Pons (tissue), 1 donor: Measurements from ENCODE around the gene CNTN4.

Experiments
- DNase-seq: peaks from one replicate; pipeline ENCODE4 v3.0.0-alpha.2; 2016; ENCODE audit warnings: low spot score

The CNTN4 gene

DNA sequence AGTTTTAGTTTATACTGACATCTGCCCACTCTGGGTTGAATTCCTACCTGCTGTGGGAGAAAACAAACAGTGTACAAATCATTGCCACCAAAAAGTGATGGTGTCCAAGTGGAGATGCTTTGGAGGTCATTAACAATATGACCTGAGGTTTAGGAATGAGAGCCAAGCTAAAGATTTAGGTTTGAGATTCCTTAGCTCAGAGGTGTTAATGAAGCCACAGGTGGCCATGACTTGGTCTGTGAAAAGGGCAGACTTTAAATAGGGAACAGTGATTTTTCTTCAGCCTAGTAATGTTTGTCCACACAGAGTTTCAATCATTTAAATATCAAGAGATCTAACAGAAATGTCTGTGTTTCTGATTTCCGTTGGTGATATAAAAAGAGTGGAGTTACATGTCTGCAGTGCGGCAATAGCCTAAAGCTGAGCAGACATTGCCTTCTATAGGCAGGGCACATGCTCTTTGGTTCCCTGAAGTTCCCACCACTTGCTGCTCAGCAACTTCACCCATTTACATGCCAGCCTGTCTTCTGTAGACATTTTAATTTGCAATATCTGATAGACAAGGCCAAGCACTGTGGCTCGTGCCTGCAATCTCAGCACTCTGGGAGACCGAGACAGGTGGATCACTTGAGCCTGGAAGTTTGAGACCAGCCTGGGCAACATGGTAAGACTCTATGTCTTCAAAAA is 588.3 kb downstream of the CNTN4 start:
- DNase-seq: no peak

DNA sequence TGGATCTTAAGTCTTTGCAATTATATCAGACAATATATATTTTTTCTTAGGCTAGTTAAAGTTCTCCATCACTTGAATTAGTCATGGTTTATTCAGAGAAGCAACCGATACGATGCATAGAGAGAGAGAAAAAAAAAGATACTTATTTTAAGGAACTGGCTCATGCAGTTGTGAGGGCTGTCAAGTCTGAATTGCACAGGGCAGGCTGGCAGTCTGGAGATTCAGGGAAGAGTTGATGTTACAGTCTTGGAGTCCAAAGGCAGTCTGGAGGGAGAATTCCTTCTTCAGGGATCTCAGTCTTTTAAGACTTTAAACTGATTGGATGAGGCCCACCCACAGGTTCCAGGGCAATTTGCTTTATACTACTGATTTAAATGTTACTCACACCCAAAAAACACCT is 598.9 kb downstream of the CNTN4 start:
- DNase-seq: no peak

DNA sequence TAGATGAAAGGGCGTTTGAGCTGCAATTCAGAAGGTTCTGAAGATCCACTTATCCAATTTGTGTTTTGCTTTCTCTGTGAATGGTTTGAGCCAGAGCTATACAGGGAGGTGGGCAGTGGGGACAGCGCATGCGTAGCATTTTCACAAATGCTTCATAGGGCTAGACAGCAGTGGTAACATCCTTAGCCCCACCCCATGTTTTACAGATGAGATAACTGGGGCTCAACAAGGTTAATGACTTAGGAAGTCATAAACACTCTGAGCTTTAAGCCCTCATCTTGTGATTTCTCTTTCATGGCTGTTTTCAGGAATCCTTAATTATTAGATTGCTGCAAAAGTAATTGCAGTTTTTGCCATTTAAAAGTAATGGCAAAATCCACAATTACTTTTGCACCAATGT is 602.8 kb downstream of the CNTN4 start:
- DNase-seq: no peak

DNA sequence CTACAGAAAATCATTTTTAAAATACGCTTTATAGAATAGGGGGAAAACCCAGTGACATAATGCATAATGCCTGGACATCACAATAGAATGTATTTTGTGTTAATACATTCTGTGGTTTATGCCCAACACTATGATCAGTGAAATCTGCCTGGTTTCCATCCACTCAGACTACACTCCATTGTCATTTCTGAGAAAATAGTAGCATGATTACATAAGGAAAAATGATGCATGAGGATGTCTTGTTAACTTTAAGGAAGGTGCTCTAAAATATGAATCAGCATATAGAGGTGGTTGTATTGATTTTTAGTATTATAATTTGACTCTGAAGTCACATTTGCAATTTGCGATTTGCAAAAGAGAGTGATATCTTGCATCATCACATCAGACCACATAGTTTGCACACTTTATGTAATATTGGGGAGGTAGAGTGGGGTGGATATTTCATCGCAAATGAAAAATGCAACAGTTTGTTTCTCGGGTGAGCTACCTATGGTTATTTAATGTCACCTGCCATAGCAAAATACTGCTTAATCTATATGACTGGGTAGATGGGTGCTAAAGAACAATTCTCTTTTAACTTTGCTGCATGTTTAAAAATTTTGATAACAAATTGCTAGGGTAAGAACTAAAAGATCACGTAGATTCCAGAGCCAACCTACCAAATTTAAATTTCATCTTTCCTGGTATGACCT is 607.6 kb downstream of the CNTN4 start:
- DNase-seq: no peak

DNA sequence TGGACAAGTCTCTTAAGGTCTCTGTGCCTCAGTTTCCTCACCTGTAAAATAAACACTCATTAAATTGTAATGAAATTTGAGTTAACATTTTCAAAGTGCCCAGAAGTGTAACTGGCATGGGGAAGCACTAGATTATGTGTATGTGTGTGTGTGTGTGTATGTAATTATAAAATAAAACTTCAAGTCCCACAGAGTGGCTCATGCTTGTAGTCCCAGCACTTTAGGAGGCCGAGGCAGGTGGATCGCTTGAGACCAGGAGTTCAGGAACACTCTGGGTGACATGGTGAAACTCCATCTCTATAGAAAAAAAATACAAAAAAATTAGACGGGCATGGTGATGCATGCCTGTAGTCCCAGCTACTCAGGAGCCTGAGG is 608.2 kb downstream of the CNTN4 start:
- DNase-seq: no peak

DNA sequence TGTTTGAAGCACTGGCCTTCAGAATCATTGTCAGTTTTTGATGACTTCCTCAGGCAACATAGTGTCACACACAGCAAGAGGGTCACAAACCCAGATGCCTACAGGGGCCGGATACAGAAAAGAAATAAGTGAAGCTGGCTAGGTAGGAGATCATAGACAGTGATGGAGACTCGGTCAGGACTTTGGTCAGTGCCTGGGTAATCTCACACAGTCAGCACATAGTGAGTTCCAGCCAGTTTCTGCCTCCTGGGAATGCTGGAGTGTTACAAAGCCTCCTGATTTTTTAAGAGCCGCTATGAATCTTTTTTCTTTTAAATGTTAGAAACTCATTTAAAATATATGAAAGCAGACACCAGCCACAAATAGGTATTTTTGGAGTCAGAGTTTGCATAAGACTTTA is 612.4 kb downstream of the CNTN4 start:
- DNase-seq: no peak

DNA sequence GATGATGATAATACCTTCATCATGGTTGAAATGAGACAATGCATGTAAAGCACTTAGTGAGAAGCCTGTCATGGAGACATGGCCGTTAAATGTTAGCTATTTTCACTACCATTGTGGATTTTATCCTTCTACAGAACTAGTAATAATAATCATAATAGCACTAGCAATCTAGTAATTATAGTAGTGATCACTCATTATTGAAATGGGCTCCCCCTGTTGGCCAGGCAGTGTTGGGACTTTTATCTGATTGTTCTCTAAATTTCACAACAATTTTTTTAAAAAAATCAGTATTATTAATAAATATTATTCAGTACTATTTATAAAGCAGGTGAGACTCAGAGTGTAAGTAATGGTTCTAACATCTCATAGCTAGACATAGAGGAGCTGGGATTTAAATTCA is 615.3 kb downstream of the CNTN4 start:
- no peak for DNase-seq

DNA sequence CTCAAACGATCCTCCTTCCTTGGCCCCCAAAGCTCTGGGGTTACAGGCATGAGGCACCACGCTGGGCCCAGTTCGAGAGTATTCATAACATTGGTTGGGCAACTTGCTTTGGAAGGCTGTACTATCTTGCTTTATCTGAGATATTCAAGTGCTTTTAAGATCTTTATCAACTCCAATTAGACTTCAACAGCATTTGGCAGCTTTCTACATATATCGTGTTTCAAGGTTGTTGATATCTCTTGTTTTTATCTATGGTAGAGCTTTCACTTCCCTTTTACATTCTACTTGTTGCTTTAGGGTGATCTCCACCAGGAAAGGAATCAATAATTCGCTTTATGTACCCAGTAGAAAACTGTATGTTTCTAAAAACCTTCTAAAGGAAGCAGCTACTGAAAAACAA is 616.2 kb downstream of the CNTN4 start:
- no peak for DNase-seq

DNA sequence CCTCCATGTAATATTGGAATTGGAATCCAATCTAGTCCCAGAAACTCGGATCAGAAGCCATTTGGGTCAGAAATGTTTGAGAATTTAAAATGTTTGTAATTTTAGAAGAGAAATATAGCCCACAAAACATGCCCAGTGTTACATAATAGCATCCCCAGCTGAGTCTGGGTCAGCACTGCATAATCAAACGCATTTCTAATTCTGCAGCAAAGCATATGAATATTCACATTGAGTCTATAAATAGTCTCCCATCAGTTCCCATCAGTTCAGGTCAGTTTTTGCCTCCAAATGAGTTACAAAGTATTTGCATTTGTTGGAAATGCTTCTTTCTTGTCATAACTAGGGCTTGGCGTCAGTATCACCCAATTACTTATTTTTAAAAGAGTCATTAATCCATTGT is 628.4 kb downstream of the CNTN4 start:
- DNase-seq: no peak

DNA sequence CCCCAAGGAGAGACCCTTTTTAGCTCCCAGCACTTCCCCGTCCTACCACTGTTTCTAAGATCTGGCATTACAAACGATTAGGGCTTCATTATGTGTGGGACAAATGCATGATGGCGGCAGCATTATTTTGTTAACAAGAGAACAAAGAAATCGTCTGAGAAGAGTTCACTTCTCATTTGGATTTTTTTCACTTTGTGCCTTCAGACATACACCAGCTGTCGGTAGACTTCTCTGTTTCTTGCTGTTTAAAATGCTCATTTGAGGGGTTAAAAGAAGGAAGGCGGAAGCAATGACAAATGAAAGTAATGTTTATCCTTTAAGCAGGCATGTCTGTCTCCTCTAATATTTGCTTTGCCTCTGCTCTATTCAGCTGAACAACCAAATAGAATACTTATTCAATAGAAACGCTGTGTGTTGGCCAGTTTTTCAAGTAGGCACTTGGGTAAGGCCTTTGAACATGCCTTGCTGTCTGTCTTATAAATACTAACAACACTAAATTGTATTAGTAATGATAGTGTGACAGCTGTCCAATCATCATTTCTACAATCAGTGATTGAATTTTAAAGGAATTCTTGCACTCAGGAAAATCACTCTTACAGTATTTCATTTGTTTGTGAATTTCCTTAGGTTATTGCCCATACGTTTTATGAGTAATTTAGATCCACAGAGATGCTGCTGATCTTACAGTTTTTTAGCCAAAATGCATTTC is 629.1 kb downstream of the CNTN4 start:
- DNase-seq: no peak

DNA sequence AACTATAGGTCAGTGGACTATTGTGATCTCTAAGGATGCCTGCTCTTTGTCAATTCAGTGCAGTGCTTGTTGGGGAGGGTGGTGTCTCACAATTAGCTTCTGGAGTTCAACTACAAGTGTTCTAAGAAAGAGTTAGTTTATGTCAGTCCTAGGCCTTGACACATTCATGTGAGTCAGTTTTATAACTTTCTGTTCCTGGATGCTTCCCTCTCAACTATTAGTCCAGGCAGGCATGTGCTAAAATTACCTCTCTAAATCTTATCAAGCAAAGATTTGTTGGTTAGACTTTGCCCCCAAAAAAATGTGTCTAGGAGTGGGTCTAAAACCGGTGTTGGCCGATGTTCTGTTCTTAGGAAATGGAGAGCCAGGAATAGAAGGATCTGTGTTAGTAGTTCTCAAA is 633.2 kb downstream of the CNTN4 start:
- no peak for DNase-seq

DNA sequence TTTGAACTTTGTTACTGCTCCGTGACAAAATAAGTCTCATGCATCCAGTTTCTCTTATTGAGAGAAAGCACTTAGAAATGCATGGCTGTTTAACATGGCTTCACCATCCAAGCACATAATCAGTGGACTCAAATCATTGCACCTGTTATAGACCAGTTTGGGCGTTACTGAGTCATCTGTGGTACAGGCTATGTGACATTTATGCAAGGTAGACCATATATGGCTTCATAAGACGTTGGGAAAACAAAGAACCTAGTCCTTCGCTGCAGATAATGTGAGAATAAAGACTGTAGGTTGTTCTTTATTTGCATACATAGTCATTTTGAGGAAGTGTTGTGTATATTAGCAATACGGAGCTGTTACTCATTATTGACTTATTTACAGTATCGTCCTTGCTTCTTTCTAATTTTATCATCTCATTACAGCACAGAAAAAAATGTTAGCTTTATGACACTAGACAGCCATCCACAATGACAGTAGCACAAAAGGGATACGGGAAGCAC is 636.8 kb downstream of the CNTN4 start:
- no peak for DNase-seq

DNA sequence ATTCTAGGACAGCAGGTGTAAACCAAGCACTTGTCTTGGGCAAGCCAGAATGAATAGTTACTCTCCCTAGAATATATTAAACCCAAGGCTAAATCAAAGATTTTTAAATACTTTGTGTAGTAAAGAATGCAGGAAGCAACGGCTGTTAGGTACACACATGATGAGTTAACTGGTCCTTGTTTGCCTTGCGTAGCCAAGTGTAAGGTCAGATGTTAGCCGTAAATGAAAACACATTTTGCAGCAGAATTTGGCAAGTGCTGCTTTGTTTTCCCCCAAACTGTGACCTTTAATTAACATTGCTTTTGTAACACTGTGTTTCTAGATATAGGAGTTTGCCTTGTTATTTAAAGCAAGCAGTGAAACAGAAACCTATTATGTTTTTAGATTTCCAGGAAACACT is 642.9 kb downstream of the CNTN4 start:
- DNase-seq: no peak

DNA sequence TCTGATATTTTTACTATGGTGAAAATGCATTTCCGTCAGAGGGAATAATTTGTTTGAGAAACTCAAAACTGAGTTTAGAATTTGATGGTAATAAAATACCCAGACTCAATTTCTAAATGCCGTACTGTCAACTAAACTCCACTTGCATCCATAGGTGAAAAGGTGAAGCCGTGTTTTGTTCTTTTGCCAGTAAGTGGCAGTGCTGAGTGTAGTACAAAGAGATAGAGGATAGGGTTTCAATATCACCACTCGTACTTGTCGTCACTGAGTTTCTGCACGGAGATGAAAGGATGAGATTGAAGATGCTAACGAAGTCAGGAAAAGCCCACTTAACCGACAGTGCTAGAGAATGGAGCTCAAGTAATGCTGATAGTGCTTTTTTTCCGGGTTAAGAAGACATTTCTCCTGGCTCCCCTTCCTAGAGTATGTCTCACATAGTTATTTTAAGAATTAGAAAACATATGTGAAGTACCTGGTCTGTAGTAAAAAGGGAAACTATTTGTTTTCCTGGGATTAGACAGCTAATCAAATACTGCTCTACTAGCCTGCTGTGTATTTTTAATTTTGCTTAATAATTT is 666.4 kb downstream of the CNTN4 start:
- DNase-seq: peak; percentile 3

DNA sequence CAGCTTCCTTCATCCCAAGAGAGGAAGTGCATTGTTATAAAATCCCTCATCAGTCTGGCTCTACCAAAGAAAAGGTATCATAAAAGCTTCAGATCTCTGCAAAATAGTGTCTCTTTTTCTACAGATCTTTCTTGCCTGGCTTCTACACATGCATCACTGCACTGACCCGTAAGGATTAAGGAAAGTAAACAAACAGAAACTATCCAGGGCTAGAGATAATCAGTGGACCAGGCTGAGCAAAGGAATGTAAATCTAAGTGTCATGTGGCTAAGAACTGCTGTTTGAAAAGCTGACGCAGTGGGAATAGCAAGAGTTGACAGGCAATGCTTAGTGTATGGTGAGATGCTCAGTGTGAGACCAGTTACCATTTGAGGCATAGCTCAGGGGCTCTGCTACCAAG is 671.8 kb downstream of the CNTN4 start:
- DNase-seq: no peak

DNA sequence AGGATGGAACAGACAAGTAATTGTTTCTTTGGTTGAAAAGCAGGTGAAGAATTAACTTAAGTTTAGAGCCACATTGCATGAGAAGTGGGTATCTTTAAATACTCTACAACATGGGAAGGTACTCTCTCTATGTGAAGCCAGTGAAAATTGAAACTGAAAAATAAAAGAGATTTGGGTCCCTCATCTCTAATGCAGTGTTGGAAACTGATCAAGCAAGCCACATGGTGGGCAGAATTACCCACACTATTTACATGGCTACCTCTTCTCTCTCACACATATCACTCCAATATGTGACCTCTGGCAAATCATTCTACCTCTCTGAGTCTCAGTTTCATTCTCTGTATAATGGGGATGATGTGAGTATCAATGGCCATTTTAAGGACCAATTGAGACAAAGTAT is 672.5 kb downstream of the CNTN4 start:
- no peak for DNase-seq

DNA sequence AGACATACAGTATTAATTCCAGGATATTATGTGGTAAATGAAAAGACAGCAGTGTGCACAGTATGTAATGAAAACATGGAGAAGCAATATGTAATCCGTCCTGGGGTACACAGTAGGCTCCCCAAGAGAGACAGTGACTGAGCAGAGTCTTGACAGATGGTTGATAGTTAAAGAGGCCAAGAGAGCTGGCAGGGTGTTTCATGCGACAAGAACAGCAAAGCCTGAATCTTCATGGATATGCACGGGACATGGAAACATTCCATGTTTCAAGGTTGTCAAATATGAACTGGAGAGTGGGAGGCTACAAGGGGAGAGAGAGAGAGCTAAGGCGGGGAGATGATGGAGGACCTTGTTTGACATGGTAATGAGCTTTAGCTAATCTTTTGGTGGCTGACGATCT is 673.1 kb downstream of the CNTN4 start:
- DNase-seq: no peak

DNA sequence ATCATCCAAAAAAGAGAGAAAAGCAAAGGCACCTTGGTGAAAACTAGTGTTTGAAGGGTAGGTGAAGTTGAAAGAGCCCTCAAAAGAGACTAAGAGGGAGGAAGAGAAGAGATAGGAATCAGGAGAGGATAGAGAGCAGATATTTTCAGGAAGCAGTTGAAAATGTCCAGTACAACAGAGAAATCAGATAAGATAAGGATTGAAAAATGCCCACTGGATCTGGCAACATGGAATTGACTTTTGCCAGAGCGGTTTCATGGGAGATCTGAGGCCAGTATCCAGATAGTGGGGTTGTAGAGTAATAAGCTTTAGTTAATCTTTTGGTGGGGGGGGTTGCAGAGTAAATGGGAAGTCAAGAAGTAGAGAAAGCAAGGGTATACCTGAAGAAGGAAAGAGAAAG is 674.1 kb downstream of the CNTN4 start:
- no peak for DNase-seq

DNA sequence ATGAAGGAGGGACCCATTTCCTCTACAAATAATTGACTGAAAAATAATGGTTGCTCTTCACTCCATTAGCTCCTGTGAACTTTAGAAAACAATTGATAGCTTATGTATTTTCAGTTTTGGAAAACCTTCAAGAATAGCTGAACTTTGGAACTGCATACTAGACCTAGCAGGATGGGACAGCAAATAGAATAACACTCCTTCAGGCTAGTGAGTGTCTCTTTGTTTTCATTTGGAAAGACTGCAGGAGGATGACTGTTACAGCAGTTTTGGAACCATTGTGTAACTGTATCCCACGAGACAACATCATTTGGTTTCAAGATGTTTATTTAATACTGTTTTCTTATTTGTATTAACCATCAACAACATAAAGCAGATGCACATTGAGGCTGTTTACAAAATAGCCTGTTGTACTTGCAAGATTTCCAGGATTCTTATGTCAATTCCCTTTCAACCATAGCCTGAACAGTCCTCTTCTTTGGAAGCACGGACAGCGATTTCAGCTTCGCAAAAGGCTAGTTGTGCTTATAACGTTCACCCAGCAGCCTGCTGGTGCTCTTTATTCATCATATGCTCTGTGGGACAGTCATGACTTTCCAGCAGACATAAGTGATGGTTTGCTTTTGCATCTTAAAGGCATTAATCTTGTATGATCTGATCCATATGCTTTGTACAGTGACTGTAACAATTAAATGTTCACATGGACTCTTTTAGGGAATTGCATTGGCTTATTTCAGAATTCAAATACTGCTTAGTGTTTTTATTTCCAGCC is 676.0 kb downstream of the CNTN4 start:
- DNase-seq: no peak

DNA sequence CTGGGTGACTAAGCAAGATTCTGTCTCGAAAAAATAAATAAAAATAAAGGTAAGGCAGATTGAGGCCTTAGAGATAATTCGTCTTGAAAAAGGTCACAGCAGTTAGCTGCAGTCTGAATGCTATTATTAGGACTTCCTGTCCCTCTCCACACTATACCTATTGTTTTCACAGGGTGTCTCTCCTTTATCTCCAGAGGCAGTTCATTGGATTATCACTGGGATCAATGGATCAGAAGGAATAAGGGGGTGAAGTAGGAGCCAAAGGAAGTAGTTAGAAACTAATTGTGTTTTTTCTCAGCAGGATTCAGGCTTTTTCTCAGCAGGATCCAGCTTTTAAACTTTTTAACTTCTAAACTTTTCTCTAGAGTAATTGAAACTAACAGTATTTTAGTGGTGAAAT is 684.6 kb downstream of the CNTN4 start:
- DNase-seq: no peak

DNA sequence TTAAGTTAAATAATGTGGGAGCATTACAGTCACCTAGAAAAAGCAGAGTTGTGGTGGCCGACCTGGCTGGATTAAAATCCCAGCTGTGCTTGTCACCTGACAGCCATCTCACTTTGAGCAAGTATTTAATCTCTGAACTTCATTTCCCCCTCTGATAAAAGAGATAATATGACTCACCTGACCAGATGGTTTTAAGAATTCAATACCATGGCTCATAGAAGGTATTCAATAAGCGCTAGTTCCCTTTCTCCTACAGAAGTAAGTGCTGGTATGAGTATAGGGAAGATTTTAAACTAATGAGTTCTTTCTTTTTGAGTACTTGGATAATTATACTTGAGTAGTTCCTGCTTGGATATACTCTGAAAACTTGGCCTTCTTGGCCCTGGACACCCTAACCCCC is 686.0 kb downstream of the CNTN4 start:
- no peak for DNase-seq

DNA sequence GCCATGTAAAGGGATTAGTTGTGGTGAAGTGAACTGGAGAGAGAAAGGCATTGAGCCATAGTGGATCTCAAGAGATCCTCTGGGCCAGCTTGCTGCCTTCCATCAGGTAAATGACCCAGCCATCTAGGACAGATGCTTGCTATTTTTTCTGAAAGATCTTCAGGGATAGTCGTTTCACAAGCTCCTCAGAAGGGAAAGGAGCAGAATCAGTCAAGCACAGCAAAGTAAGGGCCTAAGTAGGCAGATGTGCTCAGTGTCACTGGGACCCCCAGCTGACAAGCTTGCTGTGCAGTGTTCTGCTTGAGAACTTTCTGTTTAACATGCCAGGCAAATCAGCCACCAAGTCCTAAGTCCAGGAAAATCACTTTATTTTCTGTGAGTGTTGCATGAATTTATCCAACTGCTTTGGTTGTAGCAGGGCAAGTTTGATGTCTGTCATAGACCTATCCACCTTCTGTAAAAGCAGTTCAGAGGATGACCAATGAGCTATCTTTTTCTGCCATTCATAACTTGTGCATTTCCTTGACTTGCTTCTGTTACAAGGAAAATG is 691.7 kb downstream of the CNTN4 start:
- no peak for DNase-seq
